Stomach (tissue), 4 donors: ENCODE measurements around the gene HLA-DMA.

Source experiments
- CTCF ChIP-seq, 7 experiments: fragments of 450-650 bp in 4 of 7; fragments of 200-600 bp in 3 of 7; sonication (generic) in 3 of 7; IDR thresholded peaks; one replicate each; pipeline ENCODE4 v1.5.1; 2016 to 2019; ENCODE audit warnings: antibody characterized with exemption in 7 of 7, control low read depth in 2 of 7, mild to moderate bottlenecking in 1 of 7
- POLR2AphosphoS5 ChIP-seq, 3 donors: sonication (generic); formaldehyde crosslinking; IDR thresholded peaks; one replicate each; pipeline ENCODE4 v1.6.1; 2016; ENCODE audit warnings: antibody characterized with exemption in 3 of 3

GRCh38 chr6:32976334-32977069 is 23.6 kb upstream of the HLA-DMA start:
- no peak for TF ChIP-seq CTCF (IDR thresholded peaks at IDR 0.05)
- no peak for TF ChIP-seq POLR2AphosphoS5 (IDR thresholded peaks at IDR 0.05)
